VCaP (cell line): ENCODE data around the gene ZNF3.

ENCODE experiments used
- H3K27ac ChIP-seq: fragments of 450-650 bp; 2 replicates; pipeline ENCODE4 v1.5.1; 2017
- CTCF ChIP-seq: fragments of 450-650 bp; conservative IDR thresholded peaks from 2 replicates; pipeline ENCODE4 v1.5.1; 2017; ENCODE audit warnings: mild to moderate bottlenecking, moderate library complexity

Gene ZNF3

DNA sequence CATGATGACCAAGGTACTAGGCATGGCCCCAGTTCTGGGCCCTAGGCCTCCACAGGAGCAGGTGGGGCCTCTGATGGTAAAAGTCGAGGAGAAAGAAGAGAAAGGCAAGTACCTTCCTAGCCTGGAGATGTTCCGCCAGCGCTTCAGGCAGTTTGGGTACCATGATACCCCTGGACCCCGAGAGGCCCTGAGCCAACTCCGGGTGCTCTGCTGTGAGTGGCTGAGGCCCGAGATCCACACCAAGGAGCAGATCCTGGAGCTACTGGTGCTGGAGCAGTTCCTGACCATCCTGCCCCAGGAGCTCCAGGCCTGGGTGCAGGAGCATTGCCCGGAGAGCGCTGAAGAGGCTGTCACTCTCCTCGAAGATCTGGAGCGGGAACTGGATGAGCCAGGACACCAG lies 24.5 kb downstream of the ZNF3 start:
- TF ChIP-seq CTCF = no peak
- H3K27ac ChIP-seq = no peak overlapping the region

DNA sequence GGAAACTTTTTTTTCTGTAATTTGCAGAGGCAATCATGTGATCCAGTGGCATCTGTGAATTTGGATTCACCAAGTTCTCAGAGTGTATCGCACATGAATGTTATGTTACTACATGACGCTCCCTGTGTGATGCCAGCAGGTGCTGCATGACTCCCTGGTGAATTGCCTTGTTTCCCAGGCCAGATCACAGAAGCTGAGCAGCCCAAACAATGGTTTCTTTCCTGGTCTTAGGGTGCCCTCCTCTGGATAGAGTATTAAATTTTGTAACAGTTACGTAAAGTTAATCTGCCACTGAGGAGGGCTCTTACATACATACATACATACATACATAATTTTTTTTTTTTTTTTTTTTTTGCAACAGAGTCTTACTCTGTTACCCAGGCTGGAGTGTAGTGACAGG lies 28.3 kb downstream of the ZNF3 start:
- peak; percentile 66 for TF ChIP-seq CTCF
- H3K27ac ChIP-seq = peak overlapping the region; percentile 21; the same call in 1 of the 2 replicates

DNA sequence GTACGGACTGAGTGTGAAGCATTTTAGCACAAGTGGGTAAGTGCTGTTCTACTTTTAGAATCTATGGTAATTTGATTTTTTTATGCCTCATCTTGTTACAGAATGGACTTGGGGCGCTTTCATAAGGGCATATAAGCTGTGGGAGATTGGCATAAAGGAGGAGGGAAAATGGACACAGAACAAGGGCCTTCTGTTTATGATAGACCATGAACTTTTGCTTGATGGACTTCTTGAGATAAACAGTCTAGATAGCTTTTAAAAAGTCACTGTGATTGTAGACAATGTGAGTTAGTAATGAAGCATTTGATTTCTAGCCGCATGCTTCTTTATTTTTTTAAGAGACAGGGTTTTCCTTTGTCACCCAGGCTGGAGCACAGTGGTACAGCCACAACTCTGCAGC lies 29.9 kb downstream of the ZNF3 start:
- TF ChIP-seq CTCF = no peak
- H3K27ac ChIP-seq = no peak overlapping the region

- H3K27ac ChIP-seq = peak within 1 kb of the TSS; percentile 87
- peak; percentile 25; the same call in 1 of the 2 replicates for TF ChIP-seq CTCF
These were observed 31.9 kb downstream of the ZNF3 start, which contains the start of gene ZSCAN21 for GRCh38 chr7:100049441-100050291. TSS of gene ZSCAN21 (plus strand) at chr7:100049774. CDS start at chr7:100057007, 7,233 bp downstream.

GRCh38 chr7:100048680-100049079 lies 32.8 kb downstream of the ZNF3 start:
- TF ChIP-seq CTCF = no peak
- H3K27ac ChIP-seq = peak overlapping the region; percentile 87

- TF ChIP-seq CTCF = peak; percentile 74
These were observed 36.8 kb downstream of the ZNF3 start for GRCh38 chr7:100044718-100045117.

GRCh38 chr7:100040575-100040974 lies 40.9 kb downstream of the ZNF3 start:
- no peak overlapping the region; the same call in 1 of the 2 replicates for H3K27ac ChIP-seq
- TF ChIP-seq CTCF = no peak

More at GRCh38 chr7:100044718-100045117, 36.8 kb downstream of the ZNF3 start:
- peak overlapping the region; percentile 62 for H3K27ac ChIP-seq
